Subcutaneous abdominal adipose tissue (tissue), 5 donors: ENCODE measurements around the gene MYRF.

Experiments
- H3K27ac ChIP-seq: one replicate; pipeline ENCODE4 v1.7.0; 2013; ENCODE audit warnings: low read depth, mild to moderate bottlenecking, inconsistent platforms, low read length, moderate library complexity
- H3K27me3 ChIP-seq, 5 donors: one replicate each; pipeline ENCODE4 v1.7.0; 2013; ENCODE audit warnings: low read length in 5 of 5, inconsistent platforms in 1 of 5; ENCODE audit not compliant: control insufficient read depth in 5 of 5, insufficient read depth in 4 of 5
- H3K36me3 ChIP-seq, 5 donors: one replicate each; pipeline ENCODE4 v1.7.0; 2013; ENCODE audit warnings: low read length in 5 of 5; ENCODE audit not compliant: control insufficient read depth in 5 of 5, insufficient read depth in 5 of 5
- H3K4me1 ChIP-seq, 5 donors: one replicate each; pipeline ENCODE4 v1.7.0; 2013; ENCODE audit warnings: low read length in 5 of 5, mild to moderate bottlenecking in 3 of 5, moderate library complexity in 1 of 5; ENCODE audit not compliant: control insufficient read depth in 5 of 5, insufficient read depth in 5 of 5
- H3K4me3 ChIP-seq, 5 donors: one replicate each; pipeline ENCODE4 v1.7.0; 2013; ENCODE audit warnings: low read length in 5 of 5, low read depth in 1 of 5
- H3K9ac ChIP-seq, 5 donors: one replicate each; pipeline ENCODE4 v1.7.0; 2013; ENCODE audit warnings: low read length in 5 of 5, mild to moderate bottlenecking in 4 of 5, moderate library complexity in 3 of 5
- H3K9me3 ChIP-seq, 5 donors: one replicate each; pipeline ENCODE4 v1.7.0; 2013; ENCODE audit warnings: low read length in 5 of 5; ENCODE audit not compliant: control insufficient read depth in 5 of 5
- donor health status: healthy.
- donor health status: healthy.
- donor health status: healthy.
- donor health status: healthy.
- donor health status: healthy.

Gene MYRF

GRCh38 chr11:61779666-61780525 lies 27.5 kb downstream of the MYRF start:
- H3K27ac ChIP-seq: no peak overlapping the region
- H3K27me3 ChIP-seq: peaks cover 0 to 15% (median 7%) of the 10 kb centered on the region in 5 donors
- peaks cover 0 to 13% (median 10%) of the 10 kb centered on the region in 5 donors for H3K4me1 ChIP-seq
- no peak overlapping the region for H3K4me3 ChIP-seq
- no peaks in the 10 kb centered on the region for H3K9me3 ChIP-seq
- H3K36me3 ChIP-seq: peaks cover 0 to 21% (median 7%) of the 10 kb centered on the region in 5 donors
- H3K9ac ChIP-seq: no peak overlapping the region

DNA sequence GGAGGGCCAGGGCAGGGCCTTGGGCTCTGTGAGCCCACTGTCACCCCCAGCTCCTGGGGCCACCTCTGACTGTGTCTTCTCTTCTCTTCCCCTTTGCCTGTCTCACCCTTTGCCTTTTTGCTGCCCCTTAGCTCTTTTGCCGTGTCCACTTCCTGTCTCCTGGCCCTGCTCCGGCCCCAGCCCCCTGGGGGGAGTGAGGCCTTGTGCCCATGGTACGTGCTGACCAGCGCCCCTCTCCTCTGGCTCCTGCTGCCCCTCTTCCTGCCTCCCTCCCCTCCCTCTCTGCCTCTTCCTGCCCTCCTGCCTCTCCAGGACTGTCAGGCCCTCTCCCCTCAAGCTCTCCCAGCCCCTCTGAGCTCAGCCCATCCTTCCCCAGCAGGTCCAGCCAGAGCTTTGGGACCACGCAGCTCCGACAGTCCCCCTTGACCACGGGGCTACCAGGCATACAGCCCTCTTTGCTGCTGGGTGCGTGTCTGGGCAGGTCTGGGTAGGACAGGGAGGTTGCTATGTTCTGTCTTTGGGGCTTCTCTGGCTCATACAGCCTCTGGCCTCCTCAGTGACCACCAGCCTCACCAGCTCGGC lies 28.2 kb downstream of the MYRF start:
- H3K36me3 ChIP-seq: peaks cover 0 to 29% (median 15%) of the 10 kb centered on the region in 5 donors
- peaks cover 0 to 9% (median 1%) of the 10 kb centered on the region in 5 donors for H3K27me3 ChIP-seq
- H3K4me1 ChIP-seq: peaks cover 0 to 13% (median 10%) of the 10 kb centered on the region in 5 donors
- no peak overlapping the region for H3K27ac ChIP-seq
- no peaks in the 10 kb centered on the region for H3K9me3 ChIP-seq
- no peak overlapping the region for H3K9ac ChIP-seq
- no peak overlapping the region for H3K4me3 ChIP-seq

DNA sequence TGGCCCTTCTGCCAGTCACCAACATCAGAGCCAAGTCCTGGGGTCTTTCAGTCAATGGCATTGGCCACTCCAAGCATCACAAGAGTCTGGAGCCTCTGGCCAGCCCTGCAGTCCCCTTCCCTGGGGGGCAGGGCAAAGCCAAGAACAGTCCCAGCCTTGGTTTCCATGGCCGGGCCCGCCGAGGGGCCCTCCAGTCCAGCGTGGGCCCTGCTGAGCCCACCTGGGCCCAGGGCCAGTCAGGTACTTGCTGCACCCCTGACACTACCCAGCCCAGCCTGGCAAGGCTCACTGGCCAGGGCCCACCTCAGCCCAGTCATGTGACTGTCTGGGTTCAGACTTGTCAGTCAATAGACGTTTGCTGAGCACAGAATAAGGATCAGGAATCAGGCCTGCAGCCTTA lies 29.1 kb downstream of the MYRF start:
- no peak overlapping the region for H3K9ac ChIP-seq
- no peak overlapping the region for H3K27ac ChIP-seq
- no peak overlapping the region for H3K4me3 ChIP-seq
- H3K4me1 ChIP-seq: peaks cover 0 to 12% (median 10%) of the 10 kb centered on the region in 5 donors
- no peaks in the 10 kb centered on the region for H3K9me3 ChIP-seq
- peaks cover 0 to 8% (median 0%) of the 10 kb centered on the region in 5 donors for H3K27me3 ChIP-seq
- peaks cover 0 to 38% (median 24%) of the 10 kb centered on the region in 5 donors for H3K36me3 ChIP-seq

DNA sequence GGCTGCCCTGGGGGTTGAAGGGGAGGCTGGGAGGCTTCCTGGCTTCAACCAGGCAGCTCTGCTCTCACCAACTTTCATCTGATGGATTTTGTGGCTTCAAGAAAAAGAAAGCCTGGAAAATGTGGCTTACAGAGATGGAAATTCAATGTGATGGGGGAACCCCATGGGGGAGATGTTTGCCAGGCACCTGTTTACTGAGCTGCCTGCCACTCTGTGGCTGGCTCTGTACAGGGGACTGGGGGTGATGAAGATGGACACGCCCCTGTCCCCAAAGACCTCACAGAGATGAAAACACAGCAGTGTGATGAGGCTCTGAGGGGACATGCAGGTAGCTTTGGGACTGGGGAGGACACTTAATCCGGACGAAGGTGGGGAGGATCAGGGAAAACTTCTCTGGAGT lies 29.9 kb downstream of the MYRF start:
- Histone ChIP-seq H3K27ac (no peak overlapping the region), H3K27me3 (peaks cover 0 to 3% (median 0%) of the 10 kb centered on the region in 5 donors), H3K9ac (no peak overlapping the region), H3K4me3 (no peak overlapping the region), H3K4me1 (peaks cover 0 to 5% (median 5%) of the 10 kb centered on the region in 5 donors), H3K36me3 (peaks cover 0 to 46% (median 31%) of the 10 kb centered on the region in 5 donors), H3K9me3 (no peaks in the 10 kb centered on the region)

DNA sequence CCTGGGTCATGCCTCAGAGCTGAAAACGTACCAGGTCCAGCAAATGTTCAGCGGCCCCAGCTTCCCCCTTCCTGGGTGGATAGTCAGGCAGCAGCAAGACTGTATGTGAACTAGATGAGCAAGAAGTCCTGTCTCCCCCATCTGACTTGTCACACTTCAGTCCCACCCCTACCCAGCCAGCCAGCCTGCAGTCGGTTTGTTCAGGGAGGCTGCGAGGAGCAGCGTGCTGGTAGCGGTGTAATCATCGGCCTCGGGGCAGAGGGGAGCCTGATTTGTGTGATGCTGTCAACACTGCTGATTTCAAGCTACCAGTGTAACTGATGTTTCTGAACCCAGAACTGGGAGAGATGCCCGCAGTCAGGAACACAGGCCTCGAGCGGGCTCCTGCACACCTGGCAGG lies 30.4 kb downstream of the MYRF start:
- no peak overlapping the region for H3K4me3 ChIP-seq
- H3K36me3 ChIP-seq: peaks cover 0 to 51% (median 36%) of the 10 kb centered on the region in 5 donors
- H3K9me3 ChIP-seq: no peaks in the 10 kb centered on the region
- H3K9ac ChIP-seq: no peak overlapping the region
- peaks cover 0 to 3% (median 0%) of the 10 kb centered on the region in 5 donors for H3K27me3 ChIP-seq
- peaks cover 0 to under 1% (median under 1%) of the 10 kb centered on the region in 5 donors for H3K4me1 ChIP-seq
- no peak overlapping the region for H3K27ac ChIP-seq

DNA sequence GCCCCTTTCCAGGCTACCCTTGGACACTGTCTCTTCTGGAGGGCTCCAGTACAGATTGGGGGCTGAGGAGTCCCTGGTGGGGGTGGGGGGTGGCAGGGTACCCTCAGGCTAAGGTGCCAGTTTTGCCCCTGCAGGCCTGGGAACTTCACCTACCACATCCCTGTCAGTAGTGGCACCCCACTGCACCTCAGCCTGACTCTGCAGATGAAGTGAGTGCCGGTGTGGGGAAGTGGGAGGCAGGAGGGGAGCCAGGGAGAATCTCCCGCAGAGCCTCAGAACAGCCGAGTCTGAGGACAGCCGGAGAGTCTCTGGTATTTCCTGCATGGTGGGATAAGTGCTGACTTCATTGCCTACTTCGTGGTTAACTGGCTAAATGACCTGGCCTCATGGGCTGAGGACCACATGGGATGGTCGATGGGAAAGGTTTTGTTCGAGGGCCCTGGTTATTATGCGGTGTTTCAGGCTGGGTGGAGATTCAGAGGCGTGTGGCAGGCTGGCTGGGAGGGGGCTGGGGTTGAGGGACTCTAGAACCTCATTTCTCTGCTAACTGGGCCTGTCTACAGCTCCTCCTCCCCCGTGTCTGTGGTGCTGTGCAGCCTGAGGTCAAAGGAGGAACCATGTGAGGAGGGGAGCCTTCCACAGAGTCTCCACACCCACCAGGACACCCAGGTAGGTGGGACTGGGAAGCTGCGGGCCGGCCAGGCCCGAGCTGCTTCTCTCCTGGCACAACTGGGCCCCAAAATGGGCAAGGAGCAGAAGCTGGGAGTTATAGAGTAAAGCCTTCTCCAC lies 31.5 kb downstream of the MYRF start:
- Histone ChIP-seq H3K9ac (no peak overlapping the region), H3K36me3 (peaks cover 0 to 61% (median 45%) of the 10 kb centered on the region in 5 donors), H3K9me3 (no peaks in the 10 kb centered on the region), H3K27ac (no peak overlapping the region), H3K27me3 (peaks cover 0 to 3% (median 0%) of the 10 kb centered on the region in 5 donors), H3K4me3 (no peak overlapping the region), H3K4me1 (no peaks in the 10 kb centered on the region)

GRCh38 chr11:61784506-61784805 lies 32.0 kb downstream of the MYRF start:
- Histone ChIP-seq H3K4me3 (no peak overlapping the region), H3K4me1 (no peaks in the 10 kb centered on the region), H3K27ac (no peak overlapping the region), H3K9me3 (no peaks in the 10 kb centered on the region), H3K9ac (no peak overlapping the region), H3K36me3 (peaks cover 0 to 67% (median 51%) of the 10 kb centered on the region in 5 donors), H3K27me3 (peaks cover 0 to 3% (median 0%) of the 10 kb centered on the region in 5 donors)

DNA sequence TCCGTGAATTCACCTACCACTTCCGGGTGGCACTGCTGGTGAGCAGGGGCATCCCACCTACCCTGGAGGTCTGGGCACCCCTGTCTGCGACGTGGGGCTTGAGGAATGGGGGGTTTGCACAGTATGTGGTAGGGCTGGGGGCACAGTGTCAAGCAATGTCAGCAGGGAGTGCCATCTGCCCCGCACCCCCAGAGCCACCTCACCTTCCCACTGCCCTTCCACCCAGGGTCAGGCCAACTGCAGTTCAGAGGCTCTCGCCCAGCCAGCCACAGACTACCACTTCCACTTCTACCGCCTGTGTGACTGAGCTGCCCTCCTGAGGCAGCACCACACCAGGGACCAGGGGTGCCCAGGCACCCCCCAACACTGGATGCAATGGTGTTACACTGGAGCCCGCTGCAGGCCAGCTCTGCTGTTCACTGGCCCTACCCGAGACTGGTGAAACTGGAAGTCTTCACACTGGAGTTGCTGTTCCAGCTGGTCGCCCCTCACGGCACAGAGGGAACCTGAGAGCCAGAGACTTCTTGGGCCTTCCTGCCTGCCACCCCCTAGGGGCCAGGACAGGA lies 33.5 kb downstream of the MYRF start:
- Histone ChIP-seq H3K4me3 (no peak overlapping the region), H3K9me3 (no peaks in the 10 kb centered on the region), H3K27me3 (no peaks in the 10 kb centered on the region), H3K9ac (no peak overlapping the region), H3K4me1 (peaks cover 0 to under 1% (median 0%) of the 10 kb centered on the region in 5 donors), H3K27ac (no peak overlapping the region), H3K36me3 (peaks cover 0 to 77% (median 61%) of the 10 kb centered on the region in 5 donors)

DNA sequence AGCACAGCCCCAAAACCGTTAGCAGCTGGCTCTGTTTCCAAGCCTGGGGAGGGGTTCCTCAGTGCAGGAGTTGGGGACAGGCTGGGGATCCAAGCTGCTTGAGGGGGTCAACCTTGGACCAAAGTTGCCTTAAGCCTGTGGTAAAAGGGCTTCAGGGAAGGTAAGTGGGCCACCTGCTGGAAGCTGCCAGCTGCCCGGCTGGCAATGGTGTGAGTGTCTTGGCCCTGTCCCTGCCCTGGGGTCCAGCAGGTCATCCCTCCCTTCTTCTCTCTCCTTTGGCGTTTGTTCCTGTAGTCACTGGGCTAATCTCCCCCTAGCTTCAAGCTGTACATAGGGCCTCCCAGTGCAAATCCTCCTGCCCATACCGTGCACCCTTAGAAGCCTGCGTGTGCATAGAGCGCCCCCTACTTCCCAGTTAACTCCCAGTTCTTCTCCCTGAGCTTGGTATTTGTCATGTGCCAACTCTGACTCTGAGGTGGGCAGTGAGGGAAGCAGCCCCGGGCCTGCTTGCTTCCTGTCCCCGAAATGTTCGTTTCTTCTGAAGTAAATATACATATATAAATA lies 35.6 kb downstream of the MYRF start:
- Histone ChIP-seq H3K9ac (no peak overlapping the region), H3K4me1 (peaks cover 0 to 17% (median 12%) of the 10 kb centered on the region in 5 donors), H3K36me3 (peaks cover 0 to 72% (median 61%) of the 10 kb centered on the region in 5 donors), H3K9me3 (no peaks in the 10 kb centered on the region), H3K4me3 (no peak overlapping the region), H3K27me3 (no peaks in the 10 kb centered on the region), H3K27ac (no peak overlapping the region)
